Activated CD8-positive, alpha-beta memory T cell treated with anti-CD3 and anti-CD28 coated beads for 36 hours (primary cell): Measurements from ENCODE around the gene RBM28. TPM values are rescaled to one million over a fixed set of nuclear protein-coding genes. Genes with fewer than 3 reads are reported as not detected.

Experiments used
- CTCF ChIA-PET: fragments of 350-600 bp; sonication (Branson Sonifier 250); formaldehyde crosslinking; loops from one replicate; lab custom pipeline; 2021; ENCODE audit warnings: antibody characterized with exemption; lab: Charles Lee
- POLR2A ChIA-PET: fragments of 350-600 bp; sonication (Branson Sonifier 250); formaldehyde crosslinking; loops from one replicate; lab custom pipeline; 2021; ENCODE audit warnings: antibody characterized with exemption; lab: Charles Lee
- total RNA-seq, 2 experiments: library from RNA; stranded (reverse); gene quantifications; one replicate each; pipeline ENCODE4 v1.2.3, GENCODE V29; 2021

The RBM28 gene
- total RNA-seq, 2 experiments from 2014 or later: 74.3 to 81.2 TPM

DNA sequence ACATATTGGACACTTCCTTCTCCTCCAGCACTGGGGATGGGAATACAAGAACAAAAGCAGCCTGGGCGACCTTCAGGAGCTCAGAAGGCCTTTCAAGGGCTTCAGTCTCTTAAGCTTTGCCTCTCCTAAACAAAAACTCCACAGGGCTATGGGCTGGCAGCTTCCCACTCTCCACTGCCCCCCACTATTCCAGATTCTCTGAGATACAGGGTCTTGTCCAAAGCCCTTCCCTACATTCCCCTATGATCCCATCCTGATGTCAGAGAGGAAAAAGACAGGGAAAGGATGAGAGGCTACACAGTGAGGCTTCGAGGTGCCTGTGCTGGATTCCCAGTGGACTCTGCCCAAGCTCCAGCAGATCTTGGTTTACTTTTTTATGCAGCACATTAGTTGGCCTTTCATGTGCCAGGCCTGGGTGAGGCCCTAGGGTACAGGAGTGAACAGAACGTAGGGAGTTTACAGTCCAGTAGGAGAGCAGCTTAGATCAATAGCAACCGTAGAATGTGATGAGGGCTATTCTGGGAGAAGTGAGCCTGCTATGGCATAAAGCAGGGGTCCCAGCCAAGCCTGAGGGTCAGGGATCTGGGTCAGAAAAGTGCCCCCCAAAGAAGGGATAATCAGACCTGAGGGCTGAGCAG lies 69.3 kb downstream of the RBM28 start:
- CTCF ChIA-PET: no interaction called here
- POLR2A ChIA-PET: no interaction called here

DNA sequence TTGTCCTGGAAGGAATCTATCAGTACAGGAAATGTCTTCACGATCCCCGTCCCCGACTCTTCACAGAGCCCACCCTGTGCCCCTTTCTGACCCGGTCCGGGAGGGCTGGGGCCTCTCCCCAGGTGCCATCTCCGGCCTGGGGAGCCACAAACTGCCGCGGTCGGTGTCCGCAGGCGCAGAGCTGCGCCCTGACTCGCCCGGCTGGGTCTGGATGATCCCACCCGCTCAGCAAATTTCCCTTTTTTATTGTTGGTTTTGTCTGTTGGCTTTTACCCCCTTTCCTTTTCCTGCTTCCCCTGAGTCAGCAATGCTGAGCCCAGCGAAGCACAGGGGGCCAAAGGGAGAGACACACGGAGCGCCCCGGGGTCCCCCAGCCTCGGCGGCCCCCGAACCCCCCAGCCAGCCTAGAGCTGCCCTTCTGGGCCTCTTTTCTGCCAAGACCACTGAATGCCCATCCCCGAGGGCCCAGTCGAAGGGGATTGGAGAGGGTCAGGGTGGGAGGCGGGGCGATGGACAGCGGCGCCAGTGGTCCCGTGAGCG lies 71.7 kb downstream of the RBM28 start:
- ChIA-PET POLR2A (no interaction called here), CTCF (no interaction called here)

DNA sequence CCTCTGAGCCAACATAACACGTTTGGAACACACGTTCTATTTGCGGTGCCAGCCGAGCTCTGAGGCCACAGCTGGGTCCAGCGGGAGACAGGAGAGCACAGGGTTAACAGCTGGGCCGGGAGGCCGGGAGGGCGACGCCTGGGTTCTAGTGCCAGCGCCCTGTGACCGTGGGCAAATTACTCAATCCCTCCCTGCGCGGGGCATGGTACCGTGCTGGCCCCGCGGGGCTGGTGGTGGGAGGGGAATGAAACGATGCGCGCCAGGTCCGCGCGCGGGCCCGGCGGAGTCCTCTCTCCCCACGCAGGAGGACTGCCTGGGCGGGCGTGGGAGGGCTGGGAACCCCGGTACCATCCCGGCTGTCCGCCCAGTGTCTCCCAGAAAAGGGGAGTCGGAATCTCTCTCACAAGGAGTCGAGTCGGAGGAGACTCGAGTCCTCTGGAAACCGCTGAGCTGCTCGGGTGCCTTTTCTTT lies 72.2 kb downstream of the RBM28 start:
- POLR2A ChIA-PET: no interaction called here
- CTCF ChIA-PET: no interaction called here

DNA sequence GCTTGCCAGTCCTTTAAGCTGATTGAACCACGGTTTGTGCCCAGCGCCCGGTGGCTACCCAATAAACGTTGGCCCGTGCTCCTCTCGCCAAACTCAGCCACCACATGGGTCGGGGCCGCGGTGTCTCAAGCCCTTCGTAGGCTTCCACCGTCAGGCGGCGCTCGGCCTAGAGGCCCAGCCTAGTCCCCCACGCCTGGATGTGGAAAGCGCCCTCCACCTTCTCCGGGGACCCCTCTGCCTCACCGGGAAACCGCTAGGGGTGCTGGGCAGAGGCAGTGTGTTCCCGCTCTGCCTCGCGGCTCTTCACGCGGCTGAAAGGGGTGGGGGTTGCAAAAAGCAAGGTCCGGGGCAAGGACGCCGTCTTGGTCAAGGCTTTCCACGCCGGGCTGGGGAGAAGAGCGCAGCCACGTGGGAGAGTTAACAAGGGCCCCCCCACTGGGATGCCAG lies 72.9 kb downstream of the RBM28 start:
- ChIA-PET POLR2A (no interaction called here), CTCF (no interaction called here)

DNA sequence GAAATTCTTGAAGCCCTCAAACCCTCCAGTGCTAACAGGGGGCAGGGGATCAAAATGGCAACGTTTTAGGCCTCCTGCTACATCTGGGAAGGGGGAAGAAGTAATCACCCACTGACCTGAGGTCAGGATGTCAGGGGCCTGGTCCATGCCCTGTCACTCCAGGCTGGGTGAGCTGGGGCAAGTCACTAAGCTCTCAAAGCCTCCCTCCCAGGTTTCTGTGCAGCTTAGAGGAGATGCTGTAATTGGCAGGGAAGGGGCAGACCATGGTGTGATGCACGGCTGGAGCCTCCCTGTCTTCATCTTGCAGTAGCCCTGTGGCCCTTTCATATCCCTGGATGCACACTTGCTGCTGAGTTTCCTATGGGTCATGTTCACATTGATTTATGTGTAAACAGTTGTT lies 75.5 kb downstream of the RBM28 start:
- CTCF ChIA-PET: interaction anchor here (0.6 kb wide), 1 partner anchor 959 kb away, joined by 5 read pairs; no protein-coding TSS in a partner anchor

DNA sequence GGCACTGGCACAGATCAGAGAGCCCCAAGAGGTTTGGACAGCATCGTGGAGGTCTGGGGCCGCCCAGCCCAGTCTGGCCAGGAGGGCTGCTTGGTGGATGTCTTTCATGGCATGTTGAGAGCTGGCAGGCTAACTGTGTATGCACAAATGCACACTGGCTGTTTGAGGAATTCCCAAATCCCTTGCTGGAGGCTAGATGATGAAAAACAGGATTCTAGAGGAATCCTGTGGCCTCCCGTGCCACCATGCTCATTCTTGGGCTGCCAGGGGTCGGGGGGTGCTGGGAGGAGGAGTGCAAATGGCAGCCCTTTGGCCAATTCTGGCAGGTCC lies 76.1 kb downstream of the RBM28 start:
- POLR2A ChIA-PET: no interaction called here
- CTCF ChIA-PET: interaction anchor here (1.3 kb wide), 1 partner anchor 58 kb away, joined by 3 read pairs; no protein-coding TSS in a partner anchor

More for the DNA sequence above, 75.5 kb downstream of the RBM28 start:
- POLR2A ChIA-PET: no interaction called here

DNA sequence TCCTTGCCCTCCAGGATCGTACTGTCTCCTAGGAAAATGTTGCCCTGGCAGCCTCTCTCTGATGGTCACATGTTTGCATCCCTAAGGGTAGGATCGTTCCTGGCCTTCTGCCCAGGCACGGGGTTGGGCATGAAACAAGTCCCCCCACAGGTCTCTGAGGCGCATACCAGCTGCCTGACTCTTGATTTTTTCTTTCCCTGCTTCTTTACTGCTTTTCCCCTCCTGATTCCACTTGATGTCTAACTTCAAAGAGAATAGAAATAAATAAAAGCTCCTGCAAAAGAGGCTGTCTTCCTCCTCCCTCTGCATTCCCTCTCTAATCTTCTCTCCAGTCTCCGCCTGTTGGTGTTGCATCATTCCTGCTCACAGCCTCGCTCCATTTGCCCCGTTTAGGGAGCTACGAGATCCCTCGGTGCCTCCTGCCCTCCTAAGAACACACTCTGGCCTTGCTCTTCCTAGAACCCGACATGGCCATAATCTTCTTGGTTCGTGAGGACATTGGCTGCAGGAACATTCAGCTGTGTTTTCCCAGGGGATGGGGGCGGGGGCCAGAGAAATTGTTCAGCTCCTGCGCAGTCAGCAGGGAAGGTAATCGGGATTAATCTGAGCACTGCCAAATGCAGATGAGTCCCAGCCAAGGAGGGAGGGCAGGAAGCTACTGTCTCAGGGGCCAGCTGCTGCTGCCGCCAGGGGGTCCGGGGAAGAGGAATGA lies 76.7 kb downstream of the RBM28 start:
- ChIA-PET CTCF (interaction anchor here (1.3 kb wide), 1 partner anchor 57 kb away, joined by 3 read pairs; no protein-coding TSS in a partner anchor), POLR2A (no interaction called here)

DNA sequence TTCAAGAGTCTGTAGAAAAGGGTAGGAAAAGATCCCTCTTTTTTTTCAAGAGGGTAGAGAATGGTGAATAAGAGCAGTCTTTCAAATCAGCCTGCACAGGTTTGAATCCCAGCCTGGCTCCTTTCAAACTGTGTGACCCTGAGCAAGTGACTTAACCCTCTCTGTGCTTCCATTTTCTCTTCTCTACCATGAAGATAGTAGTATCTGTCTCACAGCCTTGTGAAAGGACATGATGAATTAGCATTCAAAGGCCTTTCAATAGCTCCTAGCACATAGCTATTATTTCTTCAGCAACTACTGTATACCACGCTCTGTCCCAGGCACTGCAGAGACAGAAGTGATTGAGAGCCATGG lies 77.2 kb downstream of the RBM28 start:
- ChIA-PET POLR2A (no interaction called here), CTCF (interaction anchor here (1.3 kb wide), 1 partner anchor 57 kb away, joined by 3 read pairs; no protein-coding TSS in a partner anchor)

DNA sequence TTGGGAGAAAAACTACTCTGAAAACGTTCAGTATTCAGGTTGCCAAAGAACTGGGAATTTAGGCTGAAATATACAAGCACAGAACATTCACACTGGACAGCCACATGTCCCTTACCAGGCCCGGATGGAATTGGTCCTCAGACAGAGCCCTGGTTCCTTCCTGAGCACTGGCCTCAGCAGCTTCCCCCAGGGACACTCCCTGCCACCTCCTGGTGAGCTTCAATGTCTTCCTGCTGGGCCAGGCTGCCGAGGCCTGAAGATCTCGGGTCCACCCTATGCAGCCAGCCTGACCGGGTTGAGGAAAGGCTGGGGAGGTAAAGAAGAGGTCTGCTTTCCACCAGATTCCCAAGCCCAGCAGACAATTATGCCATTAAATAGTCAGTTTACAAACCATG lies 77.8 kb downstream of the RBM28 start:
- ChIA-PET POLR2A (no interaction called here), CTCF (no interaction called here)

DNA sequence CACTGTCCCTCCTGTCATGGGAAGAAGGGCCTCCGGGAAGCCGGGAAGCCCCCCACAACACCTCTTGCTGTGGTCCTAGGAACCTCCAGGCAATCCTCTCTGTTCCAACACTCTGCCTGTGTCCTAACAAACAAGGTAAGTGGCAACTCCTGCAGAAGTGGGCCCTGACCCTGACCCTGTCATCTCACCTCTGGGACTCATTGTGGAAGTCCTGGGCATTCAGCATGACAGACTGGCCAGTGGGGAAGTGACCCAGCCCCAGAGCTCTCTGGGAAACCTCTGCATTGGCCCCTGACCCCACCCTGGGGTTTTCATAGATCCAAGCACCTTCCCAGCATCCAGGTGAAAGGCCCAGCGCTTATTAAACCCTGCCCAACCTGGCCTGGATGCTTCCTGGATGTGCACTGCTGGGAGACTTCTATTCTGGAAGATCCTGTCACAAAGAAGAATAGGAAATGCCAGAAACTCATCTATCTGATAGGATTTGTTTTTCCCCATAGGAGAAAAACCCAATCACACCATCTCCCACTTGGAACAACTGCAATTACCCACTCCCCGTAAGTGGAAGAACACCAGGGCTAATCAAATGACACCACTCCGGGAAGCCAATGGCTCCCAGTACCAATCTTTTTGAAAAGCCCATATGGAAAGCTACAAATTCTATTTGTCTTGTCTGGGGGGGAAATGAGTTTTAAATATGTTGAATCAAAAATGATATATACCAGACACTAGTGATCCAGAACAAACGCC lies 78.4 kb downstream of the RBM28 start:
- CTCF ChIA-PET: interaction anchor here (0.9 kb wide), 1 partner anchor 21 kb away, joined by 3 read pairs; no protein-coding TSS in a partner anchor
- POLR2A ChIA-PET: no interaction called here

DNA sequence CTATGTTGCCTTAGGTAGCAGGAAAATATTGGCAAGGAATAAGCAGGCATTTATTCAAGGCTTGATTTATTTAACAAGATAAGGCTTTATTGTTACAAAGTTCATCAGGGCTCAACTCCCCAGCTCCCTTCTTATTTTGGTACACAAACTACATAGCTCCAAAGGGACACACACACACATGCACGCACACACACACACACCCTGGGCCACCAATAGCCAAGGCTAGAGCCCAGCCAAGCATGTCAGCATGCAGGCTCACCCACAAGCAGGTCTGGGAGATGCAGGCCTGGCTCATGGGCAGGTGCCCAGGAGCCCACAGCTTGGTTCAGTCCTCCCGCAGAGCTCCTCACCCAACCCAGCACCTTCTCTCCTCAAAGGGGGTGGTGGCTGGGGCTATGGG lies 79.2 kb downstream of the RBM28 start:
- ChIA-PET POLR2A (interaction anchor here (0.7 kb wide), 1 partner anchor 17 kb away, joined by 3 read pairs; no protein-coding TSS in a partner anchor), CTCF (interaction anchor here (0.9 kb wide), 1 partner anchor 20 kb away, joined by 3 read pairs; no protein-coding TSS in a partner anchor)

DNA sequence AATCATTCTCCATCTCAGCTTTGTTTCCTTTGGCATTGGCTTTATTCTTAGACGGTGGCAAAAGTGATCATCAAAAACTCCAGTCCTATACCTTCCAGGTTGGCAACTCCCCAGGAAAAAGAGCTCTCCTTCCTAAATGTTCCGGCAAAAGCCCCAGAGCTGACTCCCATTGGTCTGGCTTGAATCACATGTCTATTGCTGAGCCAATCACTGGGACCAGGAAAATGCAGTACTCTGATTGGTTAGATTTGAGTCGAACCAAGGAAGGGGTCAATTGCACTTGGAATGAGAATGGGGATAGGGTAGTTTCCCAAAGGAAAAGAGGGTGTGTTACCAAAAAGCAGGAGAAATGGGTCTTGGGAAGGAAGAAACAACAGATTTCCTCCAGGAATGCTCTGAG lies 80.3 kb downstream of the RBM28 start:
- ChIA-PET POLR2A (no interaction called here), CTCF (interaction anchor here (0.6 kb wide), 1 partner anchor 54 kb away, joined by 4 read pairs; no protein-coding TSS in a partner anchor)

DNA sequence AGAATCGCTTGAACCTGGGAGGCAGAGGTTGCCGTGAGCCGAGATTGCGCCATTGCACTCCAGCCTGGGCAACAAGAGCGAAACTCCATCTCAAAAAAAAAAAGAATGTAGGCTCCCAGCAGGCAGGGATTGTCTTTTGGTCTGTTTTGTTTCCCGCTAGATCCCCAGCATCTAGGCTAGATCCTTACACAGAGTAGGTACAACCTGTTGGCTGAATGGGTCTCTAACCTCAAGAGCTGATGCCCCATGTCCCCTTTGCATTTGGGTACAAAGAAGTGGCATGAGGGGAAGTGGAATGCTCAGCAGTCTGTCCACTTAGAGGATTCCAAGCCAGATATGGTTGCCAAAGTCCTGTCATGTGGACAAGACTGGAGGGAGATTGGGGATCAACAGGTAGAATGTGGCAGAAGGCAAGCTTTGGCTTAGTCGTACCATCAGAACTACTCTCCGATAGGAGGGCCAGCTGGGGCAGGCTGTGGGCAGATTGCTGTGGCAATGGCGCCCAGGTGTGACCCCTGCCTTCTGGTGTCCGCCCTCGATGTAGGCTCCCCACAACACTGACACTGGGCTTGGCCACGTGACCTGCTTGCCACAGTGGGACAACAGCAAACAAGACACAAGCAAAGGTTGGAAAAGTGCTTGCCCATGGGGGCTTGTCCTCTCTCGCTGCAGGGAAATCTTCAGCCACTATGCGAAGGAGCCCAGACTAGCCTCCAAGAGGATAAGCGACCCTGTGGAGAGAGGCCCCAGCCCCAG lies 81.3 kb downstream of the RBM28 start:
- ChIA-PET CTCF (no interaction called here), POLR2A (no interaction called here)

DNA sequence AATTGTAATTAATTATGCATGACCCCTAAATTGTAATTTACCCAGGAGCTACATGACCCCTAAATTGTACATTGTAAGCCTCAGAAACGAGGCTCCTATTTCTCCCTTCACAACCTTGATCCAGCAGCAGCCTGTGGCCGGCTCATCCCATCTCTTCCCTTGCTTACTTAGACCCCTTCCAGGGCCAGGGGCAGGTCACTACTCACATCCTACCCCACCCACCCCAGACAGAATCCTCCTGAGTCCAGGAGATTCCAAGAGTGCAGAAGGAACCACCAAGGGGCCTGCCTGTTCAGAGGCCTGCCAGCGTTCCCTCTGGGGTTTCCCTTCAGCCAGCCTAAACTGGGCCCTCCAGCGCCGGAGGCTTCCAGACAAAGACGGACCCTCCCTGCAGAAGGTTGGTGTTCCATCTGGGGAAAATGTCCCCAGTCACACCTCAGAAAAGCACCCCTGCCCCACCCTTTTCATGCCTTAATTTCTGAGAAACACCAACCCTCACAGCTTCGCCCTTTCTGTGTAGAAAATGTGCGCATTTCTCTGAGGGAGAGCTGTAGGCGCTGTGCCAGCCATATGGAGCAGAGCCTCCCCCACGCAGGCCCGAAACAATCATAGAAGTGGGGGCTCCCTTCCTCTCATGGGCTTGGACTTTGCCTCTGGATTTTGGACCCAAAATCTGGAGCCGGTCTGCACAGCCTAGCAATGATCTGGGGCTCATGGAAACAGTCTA lies 83.5 kb downstream of the RBM28 start:
- POLR2A ChIA-PET: no interaction called here
- CTCF ChIA-PET: no interaction called here

DNA sequence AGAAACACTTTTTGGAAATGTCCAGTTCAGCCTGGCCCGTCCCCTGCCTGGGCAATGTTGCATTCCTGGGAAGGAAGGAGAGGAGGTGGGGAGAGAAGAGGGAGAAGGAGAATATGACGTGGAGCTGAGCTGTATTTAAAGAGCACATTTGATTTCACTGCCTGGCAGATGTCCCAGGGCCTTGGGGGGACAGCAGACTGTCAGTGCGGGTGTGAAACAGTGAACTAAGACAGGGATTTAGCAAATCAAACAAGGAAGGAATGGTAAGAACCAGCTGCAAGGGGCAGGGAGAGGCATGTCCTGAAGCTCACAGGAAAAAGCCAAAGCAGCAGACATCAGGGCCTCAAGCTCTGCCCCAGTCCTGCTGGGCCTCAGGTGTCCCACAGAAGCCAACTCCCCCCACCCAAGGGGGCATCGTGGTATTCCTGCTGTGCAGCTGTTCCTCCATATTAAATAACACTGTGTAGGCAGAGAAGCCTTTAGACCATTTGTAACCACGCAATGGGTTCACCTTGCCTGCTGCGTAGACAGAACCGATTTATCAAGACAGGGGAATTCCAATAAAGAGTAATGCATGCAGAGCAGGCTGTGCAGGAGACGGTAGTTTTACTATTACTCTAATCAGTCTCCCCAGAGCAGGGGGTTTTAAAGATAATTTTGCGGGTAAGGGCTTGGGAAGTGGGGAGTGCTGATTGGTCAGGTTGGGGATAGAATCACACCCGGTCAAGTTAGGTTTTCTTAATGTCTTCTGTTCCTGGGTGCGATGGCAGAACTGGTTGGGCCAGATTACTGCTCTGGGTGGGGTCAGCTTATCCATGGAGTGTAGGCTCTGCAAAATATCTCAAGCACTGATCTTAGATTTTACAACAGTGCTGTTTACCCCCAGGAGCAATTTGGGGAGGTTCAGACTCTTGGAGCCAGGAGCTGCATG lies 84.3 kb downstream of the RBM28 start:
- ChIA-PET POLR2A (no interaction called here), CTCF (no interaction called here)

DNA sequence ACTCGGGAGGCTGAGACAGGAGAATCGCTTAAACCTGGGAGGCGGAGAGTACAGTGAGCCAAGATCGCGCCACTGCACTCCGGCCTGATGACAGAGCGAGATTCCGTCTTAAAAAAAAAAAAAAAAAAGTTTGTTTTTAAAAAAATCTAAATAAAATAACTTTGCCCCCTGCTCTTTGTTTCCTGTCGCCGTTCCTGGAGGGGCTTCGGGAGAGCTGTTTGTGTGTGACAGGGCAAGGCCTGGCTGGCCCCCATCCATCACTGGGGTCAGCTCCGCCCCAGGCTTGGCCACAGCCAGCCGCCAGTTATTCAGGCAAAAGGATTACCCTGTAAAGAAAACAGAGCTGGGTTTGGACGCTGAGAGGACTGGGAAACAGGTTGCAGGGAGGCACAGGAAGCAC lies 86.2 kb downstream of the RBM28 start:
- ChIA-PET POLR2A (no interaction called here), CTCF (interaction anchor here (0.5 to 0.7 kb wide), 2 partner anchors 13 to 49 kb away, joined by 4 read pairs; no protein-coding TSS in a partner anchor)

DNA sequence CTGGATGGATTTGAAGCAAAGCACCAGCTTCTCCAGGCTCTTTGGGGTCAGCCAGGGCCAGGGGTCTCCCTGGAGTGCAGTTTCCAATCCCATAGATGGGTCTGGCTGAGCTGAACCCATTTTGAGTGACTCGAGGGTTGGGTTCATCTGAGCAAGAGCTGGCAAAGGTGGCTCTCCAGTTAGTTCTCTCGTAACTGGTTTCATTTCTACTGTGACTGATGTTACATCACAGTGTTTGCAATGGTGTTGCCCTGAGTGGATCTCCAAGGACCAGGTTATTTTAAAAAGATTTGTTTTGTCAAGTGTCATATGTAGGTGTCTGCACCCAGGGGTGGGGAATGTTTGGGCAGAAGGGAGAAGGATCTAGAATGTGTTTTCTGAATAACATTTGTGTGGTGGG lies 88.4 kb downstream of the RBM28 start:
- CTCF ChIA-PET: no interaction called here
- POLR2A ChIA-PET: no interaction called here
